NCI-H2081 (cell line): ENCODE results near the gene SALL4.
"Not testable (repeated sequence)": the region's sequence is repeated elsewhere in the genome, so short reads cannot be mapped to it uniquely, and the experiment has no call there.

ENCODE experiments used
- DNase-seq, 2 experiments: peaks; one replicate each; lab custom pipeline; 2025; lab: John Stamatoyannopoulos, UW

SALL4 gene

DNA sequence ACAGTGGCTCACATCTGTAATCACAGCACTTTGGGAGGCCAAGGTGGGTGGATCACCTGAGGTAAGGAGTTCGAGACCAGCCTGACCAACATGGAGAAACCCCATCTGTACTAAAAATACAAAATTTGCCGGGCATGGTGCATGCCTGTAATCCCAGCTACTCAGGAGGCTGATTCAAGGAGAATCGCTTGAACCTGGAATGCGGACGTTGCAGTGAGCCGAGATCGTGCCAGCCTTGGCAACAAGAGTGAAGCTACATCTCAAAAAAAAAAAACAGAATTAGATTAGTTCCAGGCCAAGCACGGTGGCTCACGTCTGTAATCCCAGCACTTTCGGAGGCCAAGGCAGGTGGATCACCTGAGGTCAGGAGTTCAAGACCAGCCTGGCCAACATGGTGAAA lies 36.9 kb downstream of the SALL4 start:
- not testable (repeated sequence) for DNase-seq

DNA sequence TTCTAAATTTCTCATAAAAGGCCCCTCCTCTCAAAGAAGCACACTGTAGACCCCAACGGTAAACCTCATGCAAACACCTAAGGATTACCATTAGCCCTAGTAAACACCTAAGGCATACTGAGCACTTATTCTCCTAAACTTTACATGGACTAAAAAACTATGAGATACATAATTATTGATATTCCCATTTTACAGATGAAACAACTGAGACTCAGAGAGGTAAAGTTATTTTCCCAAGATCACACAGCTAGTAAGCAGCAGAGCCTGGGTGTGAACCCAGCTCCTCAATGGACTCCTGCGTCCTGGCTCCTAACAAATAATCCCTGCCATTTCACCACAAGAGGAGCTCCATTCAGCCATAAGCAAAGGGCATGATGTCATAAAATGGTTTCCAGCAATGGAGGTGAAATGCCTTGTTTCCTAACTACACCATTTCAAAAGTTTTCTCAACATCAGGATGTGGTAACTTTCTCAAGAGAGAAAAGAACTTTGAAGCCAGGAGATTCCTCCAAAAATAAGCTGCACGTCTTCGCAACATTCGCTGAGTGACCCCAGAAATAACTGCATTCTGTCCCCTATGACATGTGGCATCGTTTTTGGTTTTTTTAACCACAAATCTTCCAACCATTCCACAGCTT lies 38.2 kb downstream of the SALL4 start:
- DNase-seq, result no peak

DNA sequence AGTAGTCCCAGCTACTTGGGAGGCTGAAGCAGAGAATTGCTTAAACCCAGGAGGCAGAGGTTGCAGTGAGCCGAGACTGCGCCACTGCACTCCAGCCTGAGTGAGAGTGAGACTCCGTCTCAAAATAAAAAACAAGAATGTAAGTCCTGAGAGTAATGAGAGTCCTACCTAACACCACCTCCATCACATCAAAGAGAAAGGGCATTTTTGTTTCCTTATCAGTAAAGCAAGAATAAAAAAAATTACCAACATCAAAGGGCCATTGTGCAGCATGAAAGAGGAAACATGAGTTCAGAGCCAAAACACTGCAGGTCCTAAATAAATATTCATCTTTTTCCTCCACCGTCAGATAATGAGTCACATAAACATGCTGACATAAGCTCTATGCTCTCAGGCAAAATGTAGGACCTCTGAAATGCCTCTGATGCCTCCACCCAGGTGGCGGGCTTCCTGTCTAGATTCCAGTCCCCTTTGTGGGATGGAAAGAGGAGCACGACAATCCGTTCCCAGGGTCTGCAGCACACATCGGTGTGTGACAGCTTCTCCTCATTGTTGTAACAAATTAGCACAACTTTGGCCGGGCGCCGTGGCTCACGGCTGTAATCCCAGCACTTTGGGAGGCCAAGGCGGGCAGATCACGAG lies 41.3 kb downstream of the SALL4 start:
- peak in 1 of 2 experiments; percentile 58 for DNase-seq

DNA sequence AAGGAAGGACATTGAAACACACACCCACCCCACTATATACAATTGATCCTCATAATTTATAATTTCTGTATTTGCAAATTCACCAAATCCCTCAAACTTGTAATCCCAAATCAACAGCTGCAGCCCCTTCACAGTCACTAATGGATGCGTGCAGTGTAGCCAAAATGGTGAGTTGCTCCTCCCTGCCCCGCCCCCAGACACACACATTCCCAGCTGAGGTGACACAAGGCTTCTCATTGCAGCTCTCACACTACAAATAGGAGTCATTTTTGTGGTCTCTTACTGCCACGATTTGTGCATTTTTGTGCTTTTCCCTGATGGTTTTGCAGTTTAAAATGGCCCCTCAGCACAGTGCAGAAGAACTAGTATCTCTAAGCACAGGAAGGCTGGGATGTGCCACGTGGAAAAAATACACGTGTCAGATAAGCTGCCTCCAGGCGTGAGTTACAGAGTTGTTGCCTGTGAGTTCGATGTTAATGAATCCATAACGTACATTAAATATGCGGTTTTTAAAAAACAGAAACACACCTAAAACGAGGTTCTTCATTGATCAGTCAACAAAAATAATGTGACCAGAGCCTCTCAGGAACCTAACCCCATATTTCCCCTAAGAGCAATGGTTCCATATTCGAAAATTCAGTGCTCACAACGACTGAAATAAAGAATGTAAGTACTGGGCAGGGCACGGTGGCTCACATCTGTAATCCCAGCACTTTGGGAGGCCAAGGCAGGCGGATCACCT lies 42.4 kb downstream of the SALL4 start:
- no peak for DNase-seq

DNA sequence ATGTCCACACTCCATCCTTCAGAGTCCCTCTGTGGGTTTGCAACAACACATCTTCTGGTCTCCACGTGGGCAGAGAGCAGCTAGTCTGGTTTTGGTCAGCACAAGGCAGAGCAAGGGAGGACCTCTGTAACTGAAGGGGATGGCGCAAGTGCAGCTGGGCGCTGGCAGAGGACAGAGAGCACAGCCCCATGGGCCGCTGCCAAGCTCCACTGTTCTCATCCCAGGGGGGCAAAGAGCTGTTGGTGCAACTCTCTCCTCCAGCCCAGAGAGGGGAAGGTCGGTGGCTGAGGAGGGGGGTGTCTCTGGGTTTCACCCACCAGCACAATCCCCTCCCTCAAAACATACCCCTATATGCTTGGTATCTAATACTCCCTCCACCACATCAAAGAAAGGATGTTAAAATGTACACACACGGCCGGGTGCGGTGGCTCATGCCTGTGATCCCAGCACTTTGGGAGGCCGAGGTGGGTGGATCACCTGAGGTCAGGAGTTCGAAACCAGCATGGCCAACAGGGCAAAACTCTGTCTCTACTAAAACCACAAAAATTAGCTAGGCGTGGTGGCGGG lies 43.3 kb downstream of the SALL4 start:
- DNase-seq, result no peak

DNA sequence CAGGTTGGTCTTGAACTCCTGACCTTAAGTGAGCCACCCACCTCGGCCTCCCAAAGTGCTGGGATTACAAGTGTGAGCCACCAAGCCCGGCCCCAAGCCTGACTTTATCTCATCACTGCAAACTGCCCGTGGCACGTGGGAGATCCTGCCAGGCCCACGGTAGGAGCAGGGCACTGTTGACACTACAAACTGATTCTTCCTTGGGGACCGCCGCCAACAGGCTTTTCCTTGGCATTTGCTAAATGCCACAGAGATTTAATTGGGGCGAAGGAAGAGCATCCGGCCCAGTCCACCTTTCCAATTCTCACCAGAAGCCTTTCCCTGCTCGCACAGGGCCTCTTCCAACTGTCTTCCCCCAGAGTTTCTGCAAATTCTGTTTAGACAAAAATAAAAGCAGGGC lies 45.1 kb downstream of the SALL4 start:
- no peak for DNase-seq

DNA sequence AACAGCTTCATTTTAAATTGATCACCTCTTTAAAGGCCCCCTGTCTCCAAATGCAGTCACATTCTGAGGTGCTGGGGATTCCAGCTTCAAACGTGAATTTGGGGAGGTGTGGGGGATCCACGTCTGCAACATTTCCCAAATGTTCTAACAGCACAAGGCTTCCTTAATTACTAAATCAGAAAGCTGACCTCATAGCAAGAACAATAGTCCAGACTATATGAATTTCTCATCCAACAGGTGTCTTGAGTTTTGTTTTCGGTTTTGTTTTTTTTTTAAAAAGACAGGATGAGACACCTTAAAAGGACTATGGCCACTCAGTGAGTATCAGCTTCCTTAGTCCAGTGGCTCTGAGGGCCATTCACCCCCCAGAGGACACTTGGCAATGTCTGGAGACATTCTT lies 45.7 kb downstream of the SALL4 start:
- no peak for DNase-seq

DNA sequence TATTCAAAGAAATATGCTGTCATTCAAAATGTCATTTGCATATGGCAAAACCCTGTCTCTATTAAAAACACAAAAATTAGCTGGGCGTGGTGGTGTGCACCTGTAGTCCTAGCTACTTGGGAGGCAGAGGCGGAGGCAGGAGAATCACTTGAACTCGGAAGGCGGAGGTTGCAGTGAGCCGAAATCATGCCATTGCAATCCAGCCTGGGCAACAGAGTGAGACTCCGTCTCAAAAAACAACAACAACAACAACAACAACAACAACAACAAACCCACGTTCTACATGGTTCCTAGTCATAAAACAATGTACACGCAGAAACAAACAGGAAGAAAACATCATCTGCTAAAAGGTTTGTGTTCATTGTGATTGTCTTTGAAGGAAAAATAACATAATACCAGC lies 49.1 kb downstream of the SALL4 start:
- DNase-seq, result not testable (repeated sequence)

DNA sequence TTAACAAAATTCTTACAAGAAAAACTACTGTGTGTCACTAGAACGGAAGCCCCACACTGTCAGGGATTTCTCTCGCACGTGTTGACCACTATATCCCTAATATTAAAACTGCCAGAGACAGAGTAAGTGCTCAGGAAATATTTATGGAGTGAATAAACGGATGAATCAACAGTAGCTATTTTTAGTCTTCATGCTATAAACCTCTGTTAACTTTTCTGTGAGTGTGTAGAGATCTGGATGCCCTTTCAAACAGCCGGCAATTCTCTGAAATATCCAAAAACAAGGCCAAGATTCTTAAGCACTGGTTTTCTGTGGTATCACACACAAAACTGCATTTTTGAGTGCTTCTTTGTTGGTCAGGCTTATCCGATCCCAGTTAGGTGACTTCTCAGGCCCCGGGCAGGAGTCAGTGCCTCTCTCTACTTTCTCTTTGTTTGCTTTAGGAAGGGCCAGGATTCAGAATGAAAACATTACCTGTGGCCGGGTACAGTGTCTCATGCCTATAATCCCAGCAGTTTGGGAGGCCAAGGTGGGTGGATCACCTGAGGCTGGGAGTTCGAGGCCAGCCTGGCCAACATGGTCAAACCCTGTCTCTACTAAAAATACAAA lies 49.9 kb downstream of the SALL4 start:
- DNase-seq, result no peak

DNA sequence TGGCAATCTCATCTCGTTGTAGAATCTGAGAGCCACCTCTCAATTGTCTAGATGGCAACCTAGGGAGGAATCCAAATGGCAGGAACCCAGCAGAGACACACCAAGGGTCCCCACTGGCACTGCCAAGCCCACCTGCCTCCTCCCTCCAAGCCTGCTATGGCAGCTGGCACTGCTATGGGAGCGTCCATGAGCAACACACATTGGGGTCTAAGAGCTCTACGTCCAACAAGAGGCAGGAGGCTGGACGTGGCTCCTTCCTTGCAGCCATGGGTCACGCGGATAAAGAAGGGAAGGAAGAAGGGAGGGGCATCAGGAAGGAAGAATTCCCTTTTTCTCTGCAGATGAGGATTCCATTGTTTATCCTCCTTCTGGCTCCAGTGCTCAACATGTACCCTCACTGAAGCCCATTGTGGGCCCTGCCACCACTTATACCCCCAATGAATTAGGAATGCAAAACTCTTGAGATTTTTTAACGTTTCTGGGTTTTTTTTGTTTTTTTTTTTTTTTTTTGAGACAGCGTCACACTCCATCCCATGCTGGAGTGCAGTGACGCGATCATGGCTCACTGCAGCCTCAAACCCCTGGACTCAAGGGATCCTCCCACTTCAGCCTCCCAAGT lies 51.4 kb downstream of the SALL4 start:
- DNase-seq, result no peak

DNA sequence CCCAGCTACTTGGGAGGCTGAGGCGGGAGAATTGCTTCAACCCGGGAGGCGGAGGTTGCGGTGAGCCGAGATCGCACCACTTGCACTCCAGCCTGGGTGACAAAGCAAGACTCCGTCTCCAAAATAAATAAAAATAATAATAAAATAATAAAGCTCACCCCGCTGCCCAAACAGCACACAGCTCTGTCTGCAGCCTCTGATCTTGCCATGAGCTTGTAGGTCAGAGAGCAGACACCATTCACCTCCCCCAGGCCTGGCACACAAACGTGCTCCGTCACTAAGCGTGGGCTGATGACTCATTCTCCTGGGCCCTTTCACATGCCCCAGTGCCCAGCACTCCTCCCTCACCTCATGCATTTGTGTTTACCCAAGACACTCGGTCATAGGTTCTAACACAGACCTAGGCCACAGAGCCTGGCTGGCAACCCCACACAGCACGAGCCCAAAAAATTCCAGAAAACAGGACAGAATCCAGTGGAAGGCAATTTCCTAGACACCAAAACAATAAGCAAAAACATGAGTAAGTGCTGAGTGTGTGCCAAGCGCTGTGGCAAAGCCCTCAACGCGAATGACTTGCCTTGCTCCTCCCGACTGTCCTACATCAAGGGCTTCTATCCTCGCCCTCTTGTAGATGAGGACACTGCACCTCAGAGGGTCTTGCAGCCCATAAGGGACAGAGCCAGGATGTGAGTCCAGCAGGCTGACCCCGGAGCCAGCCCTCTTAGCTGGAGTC lies 52.1 kb downstream of the SALL4 start:
- peak in 1 of 2 experiments; percentile 40 for DNase-seq

DNA sequence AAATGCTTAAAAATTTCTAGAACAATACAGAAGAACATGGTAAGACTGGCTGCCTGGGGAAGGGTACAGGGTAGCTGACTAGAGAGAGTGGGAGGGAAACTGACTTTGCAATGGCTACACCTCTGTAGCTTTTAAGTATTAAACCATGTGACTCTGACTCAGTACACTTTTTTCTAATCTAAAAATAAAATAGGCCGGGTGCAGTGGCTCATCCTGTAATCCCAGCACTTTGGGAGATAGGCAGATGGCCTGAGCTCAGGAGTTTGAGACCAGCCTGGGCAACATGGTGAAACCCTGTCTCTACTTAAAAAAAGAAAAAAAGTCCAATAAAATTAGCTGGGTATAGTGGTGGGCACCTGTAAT lies 52.7 kb downstream of the SALL4 start:
- no peak for DNase-seq

DNA sequence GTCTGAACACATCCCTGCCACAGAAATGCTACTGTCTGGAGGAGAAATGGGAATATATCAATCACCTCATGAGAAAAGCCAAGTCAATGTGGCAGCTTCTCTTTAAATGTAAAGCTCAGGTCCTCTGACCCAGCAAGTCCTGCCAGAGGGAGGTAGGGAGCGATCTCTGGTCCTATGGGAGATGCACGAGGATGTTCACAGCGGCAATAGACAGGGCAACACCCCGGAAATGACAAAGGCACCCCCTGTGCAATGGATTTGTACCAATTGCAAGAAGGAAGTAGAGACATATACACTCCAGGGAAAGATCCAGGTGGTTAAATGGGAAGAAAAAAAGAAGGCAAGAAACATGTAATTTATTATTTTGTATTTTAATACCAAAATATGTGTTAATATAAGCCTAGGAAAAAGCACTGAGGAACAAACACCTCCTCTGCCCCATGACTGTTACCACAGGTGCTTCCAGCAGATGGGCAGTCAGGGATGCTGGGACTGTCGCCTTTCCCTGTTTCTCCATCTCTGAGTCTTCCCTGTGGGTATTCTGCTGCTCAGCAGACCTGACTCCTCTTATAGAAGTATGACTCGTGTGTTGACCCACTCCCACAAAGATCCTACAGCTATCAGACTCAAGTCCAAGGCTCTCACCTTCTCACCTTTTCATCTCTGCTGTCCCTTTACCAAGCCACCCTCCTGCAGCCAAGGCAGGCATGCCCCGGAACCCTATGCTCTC lies 55.0 kb downstream of the SALL4 start:
- no peak for DNase-seq

DNA sequence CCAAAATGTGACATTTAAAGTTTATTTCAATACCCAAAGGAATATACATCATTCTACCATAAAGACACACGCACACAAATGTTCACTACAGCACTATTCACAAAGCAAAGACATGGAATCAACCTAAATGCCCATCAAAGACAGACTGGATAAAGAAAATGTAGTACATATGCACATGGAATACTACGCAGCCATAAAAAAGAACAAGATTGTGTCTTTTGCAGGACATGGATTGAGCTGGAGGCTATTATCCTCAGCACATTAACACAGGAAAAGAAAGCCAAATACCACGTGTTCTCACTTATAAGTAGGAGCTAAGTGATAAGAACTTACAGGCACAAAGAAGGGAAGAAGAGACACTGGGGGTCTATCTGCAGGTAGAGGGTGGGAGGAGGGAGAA lies 56.5 kb downstream of the SALL4 start:
- DNase-seq, result no peak

DNA sequence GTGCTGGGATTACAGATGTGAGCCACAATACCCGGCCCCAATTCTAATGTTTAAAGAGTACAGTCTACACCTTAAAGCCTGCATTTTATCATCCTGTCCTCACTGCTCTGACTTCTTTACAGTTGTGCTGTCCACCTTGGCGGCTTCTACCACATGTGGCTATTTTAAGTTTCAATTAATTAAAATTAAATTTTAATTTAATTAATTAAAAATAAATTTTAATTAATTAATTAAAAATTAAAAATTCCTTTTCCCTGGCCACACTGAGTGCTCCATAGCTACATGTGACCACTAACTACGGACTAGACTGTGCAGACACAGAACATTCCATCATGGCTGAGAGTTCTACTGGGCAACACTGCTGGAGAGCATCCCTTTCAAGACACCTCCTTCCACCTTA lies 61.5 kb downstream of the SALL4 start:
- no peak for DNase-seq

DNA sequence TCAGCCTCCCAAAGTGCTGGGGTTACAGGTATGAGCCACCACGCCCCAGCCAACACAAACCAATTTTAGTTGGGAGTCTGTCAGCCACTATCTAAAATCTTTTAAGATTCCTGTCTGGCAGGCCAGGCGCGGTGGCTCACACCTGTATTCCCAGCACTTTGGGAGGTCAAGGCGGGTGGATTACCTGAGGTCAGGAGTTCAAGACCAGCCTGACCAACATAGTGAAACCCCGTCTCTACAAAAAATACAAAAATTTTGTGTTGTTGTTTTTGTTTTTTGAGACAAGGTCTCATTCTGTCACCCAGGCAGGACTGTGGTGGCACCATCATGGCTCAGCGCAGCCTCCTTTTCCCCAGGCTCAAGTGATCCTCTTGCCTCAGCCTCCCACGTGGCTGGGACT lies 62.0 kb downstream of the SALL4 start:
- not testable (repeated sequence) for DNase-seq

DNA sequence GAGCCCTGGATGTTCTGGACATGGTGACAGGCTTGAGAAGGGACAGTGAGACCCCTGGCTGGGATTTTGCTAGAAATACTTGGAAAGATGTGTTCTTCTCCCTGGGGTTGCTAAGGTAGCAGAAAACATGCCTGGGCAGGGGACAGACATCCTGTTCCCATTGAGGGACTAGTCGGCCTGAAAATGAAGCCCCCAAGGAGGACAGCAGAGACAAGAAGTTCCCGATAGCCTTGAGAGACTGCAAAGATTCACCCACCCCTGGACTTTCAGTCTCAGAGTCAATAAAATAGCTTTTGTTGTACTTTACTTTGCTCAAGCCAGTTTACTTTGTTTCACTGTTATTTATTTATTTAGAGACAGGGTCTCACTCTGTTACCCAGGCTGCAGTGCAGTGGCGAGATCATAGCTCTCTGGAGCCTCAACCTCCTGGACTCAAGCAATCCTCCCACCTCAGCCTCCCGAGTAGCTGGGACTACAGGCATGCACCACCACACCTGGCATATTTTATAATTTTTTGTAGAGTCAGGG lies 62.5 kb downstream of the SALL4 start:
- DNase-seq, result no peak

DNA sequence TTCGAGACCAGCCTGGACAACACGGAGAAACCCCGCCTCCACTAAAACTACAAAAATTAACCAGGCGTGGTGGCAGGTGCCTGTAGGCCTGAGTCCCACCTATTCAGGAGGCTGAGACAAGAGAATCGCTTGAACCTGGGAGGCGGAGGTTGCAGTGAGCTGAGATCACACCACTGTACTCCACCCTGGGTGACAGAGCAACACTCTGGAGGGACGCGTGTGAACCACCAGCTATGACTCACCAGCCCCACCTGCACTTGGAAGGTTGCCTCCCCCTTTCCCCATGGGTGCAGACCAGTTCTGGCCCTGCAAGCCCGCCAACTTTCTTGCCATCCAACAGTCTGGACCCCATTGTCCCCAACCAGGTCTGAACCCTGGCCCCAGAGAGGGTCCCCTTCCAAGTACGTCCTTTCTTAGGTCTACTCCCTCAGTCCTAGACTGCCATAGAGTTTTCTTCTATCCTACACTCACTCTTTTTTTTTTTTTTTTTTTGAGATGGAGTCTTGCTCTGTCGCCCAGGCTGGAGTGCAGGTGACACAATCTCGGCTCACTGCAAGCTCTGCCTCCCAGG lies 63.4 kb downstream of the SALL4 start:
- DNase-seq, result no peak

DNA sequence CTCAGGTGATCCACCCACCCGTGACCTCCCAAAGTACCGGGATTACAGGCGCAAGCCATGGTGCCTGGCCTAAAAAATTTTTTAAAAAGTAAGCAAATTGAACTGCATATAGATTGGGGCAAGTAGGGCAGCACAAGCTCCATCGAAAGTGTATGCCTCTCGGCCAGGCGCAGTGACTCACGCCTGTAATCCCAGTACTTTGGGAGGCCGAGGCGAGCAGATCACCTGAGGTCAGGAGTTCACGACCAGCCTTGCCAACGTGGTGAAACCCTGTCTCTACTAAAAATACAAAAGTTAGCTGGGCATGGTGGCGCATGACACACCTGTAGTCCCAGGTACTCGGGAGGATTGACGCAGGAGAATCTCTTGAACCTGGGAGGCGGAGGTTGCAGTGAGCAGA lies 64.1 kb downstream of the SALL4 start:
- not testable (repeated sequence) for DNase-seq

DNA sequence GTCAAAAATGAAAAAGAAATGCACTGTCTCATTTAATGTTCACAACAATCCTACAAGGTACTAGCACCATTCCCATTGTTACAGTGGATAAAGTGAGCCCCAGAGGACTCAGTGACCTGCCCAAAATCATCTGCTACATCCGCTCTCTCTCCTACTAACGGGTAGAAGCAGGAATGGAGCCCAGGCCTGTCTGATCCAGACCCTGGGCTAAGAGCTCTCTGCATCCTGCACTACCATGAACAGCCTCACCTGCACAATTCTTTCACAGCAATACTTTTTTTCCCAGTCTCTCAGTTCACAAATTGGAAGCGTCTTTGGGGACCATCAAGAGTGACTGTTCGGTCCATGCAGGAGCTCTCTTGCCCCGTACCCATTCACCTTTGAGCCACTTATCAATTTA lies 65.4 kb downstream of the SALL4 start:
- no peak for DNase-seq
